ENCODE data around the gene PARM1.

GRCh38 chr4:75058486-75058885 is 125.6 kb downstream of the PARM1 start:
- TF ChIP-seq EZH2 (IDR thresholded peaks at IDR 0.05; ENCODE audit: low read length, missing control alignments): no peak
- TF ChIP-seq CTCF (conservative IDR thresholded peaks at IDR 0.05 in 1 of 2, IDR thresholded peaks at IDR 0.05 in 1 of 2; ENCODE audit: low read depth in 1 of 2, low read length in 2 of 2): no peak
